DND-41 (cell line): ENCODE data around the gene RSL24D1.

ENCODE experiments used
- ATAC-seq: fragments of 200-7000 bp; cut with Tn5 transposase; 3 replicates; pipeline ENCODE4 v1.9.1; 2021; ENCODE audit warnings: low read depth; ENCODE audit not compliant: insufficient read depth
- DNase-seq: peaks from one replicate; pipeline ENCODE4 v3.0.0-alpha.2; 2020
- H2AFZ ChIP-seq: 2 replicates; pipeline ENCODE4 v1.6.0; 2012; ENCODE audit warnings: low read depth, low read length
- H3K27ac ChIP-seq: 2 replicates; pipeline ENCODE4 v1.5.1; 2012; ENCODE audit warnings: low read length, inconsistent platforms
- H3K27me3 ChIP-seq: fragments of 200-600 bp; sonication (generic); 2 replicates; pipeline ENCODE4 v1.6.0; 2012; ENCODE audit warnings: low read length, mild to moderate bottlenecking, inconsistent platforms; ENCODE audit not compliant: insufficient read depth, poor library complexity
- H3K36me3 ChIP-seq: 2 replicates; pipeline ENCODE4 v1.5.1; 2012; ENCODE audit warnings: low read length, inconsistent platforms; ENCODE audit not compliant: insufficient read depth
- H3K4me1 ChIP-seq: 2 replicates; pipeline ENCODE4 v1.5.1; 2012; ENCODE audit warnings: mild to moderate bottlenecking, low read length; ENCODE audit not compliant: insufficient read depth
- H3K4me2 ChIP-seq: 2 replicates; pipeline ENCODE4 v1.6.0; 2012; ENCODE audit warnings: mild to moderate bottlenecking, moderate library complexity, low read length, inconsistent platforms; ENCODE audit not compliant: insufficient read depth
- H3K4me3 ChIP-seq, 2 experiments: fragments of 200-600 bp in 1 of 2; shearing (Covaris generic) in 1 of 2; 2 replicates each; pipeline ENCODE4 v1.5.1; 2012 to 2016; ENCODE audit warnings: inconsistent platforms in 2 of 2, low read length in 2 of 2, mild to moderate bottlenecking in 2 of 2, low read depth in 1 of 2, moderate library complexity in 1 of 2
- H3K79me2 ChIP-seq: 2 replicates; pipeline ENCODE4 v1.6.0; 2012; ENCODE audit warnings: low read length, inconsistent platforms; ENCODE audit not compliant: insufficient read depth
- H3K9ac ChIP-seq: 2 replicates; pipeline ENCODE4 v1.6.0; 2012; ENCODE audit warnings: low read depth, mild to moderate bottlenecking, inconsistent platforms, low read length, moderate library complexity
- H3K9me3 ChIP-seq: 2 replicates; pipeline ENCODE4 v1.5.1; 2012; ENCODE audit warnings: low read length, moderate library complexity, mild to moderate bottlenecking, inconsistent platforms; ENCODE audit not compliant: insufficient read depth, severe bottlenecking
- H4K20me1 ChIP-seq: 2 replicates; pipeline ENCODE4 v1.6.0; 2012; ENCODE audit warnings: low read length; ENCODE audit not compliant: insufficient read depth
- CTCF ChIP-seq: IDR thresholded peaks from 2 replicates; pipeline ENCODE4 v1.5.1; 2012; ENCODE audit warnings: borderline replicate concordance, low read length, moderate library complexity, mild to moderate bottlenecking; ENCODE audit not compliant: poor library complexity, severe bottlenecking; ENCODE audit errors: extremely low read depth
- EZH2 ChIP-seq: IDR thresholded peaks from 3 replicates; pipeline ENCODE4 v1.6.1; 2012; ENCODE audit warnings: borderline replicate concordance, low read depth, mild to moderate bottlenecking, moderate library complexity, low read length, inconsistent platforms; ENCODE audit not compliant: severe bottlenecking

RSL24D1 gene

GRCh38 chr15:55194256-55194655 lies 2.5 kb downstream of the RSL24D1 start:
- Histone ChIP-seq H3K4me2 (peak overlapping the region; percentile 84), H3K36me3 (peaks cover 57% of the 10 kb centered on the region), H3K79me2 (peaks cover 81% of the 10 kb centered on the region), H4K20me1 (peaks cover 47% of the 10 kb centered on the region), H3K9ac (0 out of 2 replicates have a peak overlapping the region, but pooled peaks have one; percentile 79), H2AFZ (no peak overlapping the region), H3K9me3 (no peaks in the 10 kb centered on the region), H3K27me3 (no peaks in the 10 kb centered on the region), H3K4me1 (peaks cover 39% of the 10 kb centered on the region), H3K4me3 (peak overlapping the region in 1 of 2 experiments; percentile 79; a peak in 1 of 4 replicates), H3K27ac (no peak overlapping the region)
- DNase-seq = no peak
- ATAC-seq = no peak
- TF ChIP-seq CTCF (no peak), EZH2 (no peak)

- H2AFZ ChIP-seq = no peak overlapping the region
- H3K4me3 ChIP-seq = no peak overlapping the region
- no peak for DNase-seq
- no peak overlapping the region for H3K27ac ChIP-seq
- no peak overlapping the region for H3K9ac ChIP-seq
- H3K36me3 ChIP-seq = peaks cover 85% of the 10 kb centered on the region
- TF ChIP-seq EZH2 = no peak
- TF ChIP-seq CTCF = no peak
- no peak for ATAC-seq
- peaks cover 37% of the 10 kb centered on the region; the same call in 1 of the 2 replicates for H4K20me1 ChIP-seq
- peaks cover 65% of the 10 kb centered on the region for H3K79me2 ChIP-seq
- no peaks in the 10 kb centered on the region for H3K27me3 ChIP-seq
- H3K9me3 ChIP-seq = no peaks in the 10 kb centered on the region
- H3K4me2 ChIP-seq = no peak overlapping the region
- H3K4me1 ChIP-seq = no peaks in the 10 kb centered on the region; the same call in 1 of the 2 replicates
Measured at GRCh38 chr15:55186331-55186730, 10.4 kb downstream of the RSL24D1 start.

GRCh38 chr15:55183679-55184078 lies 13.1 kb downstream of the RSL24D1 start:
- H3K36me3 ChIP-seq = peaks cover 91% of the 10 kb centered on the region
- H3K4me2 ChIP-seq = no peak overlapping the region

More at GRCh38 chr15:55183679-55184078, 13.1 kb downstream of the RSL24D1 start:
- Histone ChIP-seq H4K20me1 (peaks cover 33% of the 10 kb centered on the region; the same call in 1 of the 2 replicates), H3K4me3 (no peak overlapping the region), H3K4me1 (no peaks in the 10 kb centered on the region), H3K9ac (no peak overlapping the region), H3K27ac (no peak overlapping the region), H3K9me3 (no peaks in the 10 kb centered on the region), H3K27me3 (no peaks in the 10 kb centered on the region), H3K79me2 (peaks cover 41% of the 10 kb centered on the region), H2AFZ (no peak overlapping the region)
- ATAC-seq = no peak
- TF ChIP-seq EZH2 = no peak
- TF ChIP-seq CTCF = no peak
- no peak for DNase-seq
